SK-N-MC (cell line): ENCODE data around the gene GPX4.

Experiments
- DNase-seq: peaks from one replicate; pipeline ENCODE4 v3.0.0-alpha.2; 2011; ENCODE audit warnings: low read depth, low spot score
- H3K27ac ChIP-seq: fragments of 200-600 bp; sonication (generic); 2 replicates; pipeline ENCODE4 v1.5.1; 2016; ENCODE audit warnings: mixed run types
- H3K36me3 ChIP-seq: fragments of 200-600 bp; sonication (generic); 2 replicates; pipeline ENCODE4 v1.6.1; 2017; ENCODE audit warnings: antibody characterized with exemption, low read length, mixed read lengths; ENCODE audit not compliant: insufficient read depth
- H3K4me3 ChIP-seq: fragments of 200-600 bp; sonication (generic); 2 replicates; pipeline ENCODE4 v1.5.1; 2016
- H3K9ac ChIP-seq: fragments of 200-600 bp; sonication (generic); 2 replicates; pipeline ENCODE4 v1.8.0; 2017; ENCODE audit warnings: mixed run types, mixed read lengths; ENCODE audit not compliant: insufficient read length
- H3K9me3 ChIP-seq: fragments of 200-600 bp; sonication (generic); 2 replicates; pipeline ENCODE4 v1.6.1; 2017; ENCODE audit warnings: low read depth, mild to moderate bottlenecking, antibody characterized with exemption, low read length, moderate library complexity, mixed read lengths
- EZH2 ChIP-seq: fragments of 200-600 bp; sonication (generic); IDR thresholded peaks from one replicate; pipeline ENCODE4 v1.6.1; 2017; ENCODE audit warnings: antibody characterized with exemption
- FOXP2 ChIP-seq: optimal IDR thresholded peaks from 2 replicates; pipeline ENCODE3; 2011; ENCODE audit warnings: mild to moderate bottlenecking, moderate library complexity; ENCODE audit not compliant: insufficient read depth; ENCODE audit errors: extremely low read length, control extremely low read depth
- POLR2AphosphoS5 ChIP-seq: IDR thresholded peaks from 2 replicates; pipeline ENCODE4 v1.6.1; 2012; ENCODE audit warnings: mild to moderate bottlenecking, low read depth, low read length, borderline replicate concordance

GPX4 gene

GRCh38 chr19:1103708-1104310, at the start of gene GPX4:
Gene GPX4, plus strand, starts transcription at chr19:1103994. Its CDS starts 50 bp downstream, at chr19:1104044.
- peak within 1 kb of the TSS; percentile 69 for H3K9ac ChIP-seq
- TF ChIP-seq EZH2 (no peak), POLR2AphosphoS5 (peak; percentile 88), FOXP2 (no peak)
- peak within 1 kb of the TSS; percentile 84 for H3K4me3 ChIP-seq
- H3K36me3 ChIP-seq: peaks cover 8% of the 10 kb centered on the region; the same call in 1 of the 2 replicates
- DNase-seq: peak; percentile 91
- peak within 1 kb of the TSS; percentile 92 for H3K27ac ChIP-seq
- peaks cover 2% of the 10 kb centered on the region; the same call in 1 of the 2 replicates for H3K9me3 ChIP-seq

GRCh38 chr19:1054102-1055027, 49.4 kb upstream of the GPX4 start:
- Histone ChIP-seq H3K9ac (no peak overlapping the region), H3K27ac (no peak overlapping the region), H3K9me3 (no peaks in the 10 kb centered on the region), H3K4me3 (no peak overlapping the region), H3K36me3 (no peaks in the 10 kb centered on the region)
- no peak for DNase-seq
- TF ChIP-seq POLR2AphosphoS5: no peak
- TF ChIP-seq FOXP2: no peak
- TF ChIP-seq EZH2: no peak

- Histone ChIP-seq H3K9ac (no peak overlapping the region), H3K36me3 (no peaks in the 10 kb centered on the region), H3K27ac (no peak overlapping the region), H3K9me3 (no peaks in the 10 kb centered on the region), H3K4me3 (no peak overlapping the region)
- no peak for DNase-seq
- TF ChIP-seq POLR2AphosphoS5: no peak
- no peak for TF ChIP-seq FOXP2
- TF ChIP-seq EZH2: no peak
These were observed 48.8 kb upstream of the GPX4 start for GRCh38 chr19:1055028-1055425.

GRCh38 chr19:1055886-1056620, 47.7 kb upstream of the GPX4 start:
- H3K4me3 ChIP-seq: no peak overlapping the region
- H3K9ac ChIP-seq: no peak overlapping the region
- H3K36me3 ChIP-seq: no peaks in the 10 kb centered on the region
- no peak for DNase-seq
- TF ChIP-seq FOXP2 (no peak), EZH2 (no peak), POLR2AphosphoS5 (no peak)
- no peaks in the 10 kb centered on the region for H3K9me3 ChIP-seq
- H3K27ac ChIP-seq: no peak overlapping the region

GRCh38 chr19:1057176-1057855, 46.5 kb upstream of the GPX4 start:
- H3K36me3 ChIP-seq: no peaks in the 10 kb centered on the region
- H3K27ac ChIP-seq: no peak overlapping the region
- no peak for DNase-seq
- no peak overlapping the region for H3K4me3 ChIP-seq
- no peaks in the 10 kb centered on the region for H3K9me3 ChIP-seq
- no peak for TF ChIP-seq EZH2
- no peak for TF ChIP-seq FOXP2
- no peak for TF ChIP-seq POLR2AphosphoS5
- no peak overlapping the region for H3K9ac ChIP-seq

GRCh38 chr19:1058112-1058511, 45.7 kb upstream of the GPX4 start:
- DNase-seq: no peak
- Histone ChIP-seq H3K9me3 (no peaks in the 10 kb centered on the region), H3K36me3 (no peaks in the 10 kb centered on the region), H3K27ac (no peak overlapping the region), H3K9ac (no peak overlapping the region), H3K4me3 (no peak overlapping the region)
- TF ChIP-seq EZH2 (no peak), FOXP2 (no peak), POLR2AphosphoS5 (no peak)

- TF ChIP-seq EZH2 (no peak), POLR2AphosphoS5 (no peak), FOXP2 (no peak)
- Histone ChIP-seq H3K36me3 (no peaks in the 10 kb centered on the region), H3K9me3 (no peaks in the 10 kb centered on the region), H3K4me3 (no peak overlapping the region), H3K27ac (no peak overlapping the region), H3K9ac (no peak overlapping the region)
- DNase-seq: no peak
These were observed 43.1 kb upstream of the GPX4 start for GRCh38 chr19:1060689-1061088.

- H3K9ac ChIP-seq: no peak overlapping the region
- H3K36me3 ChIP-seq: no peaks in the 10 kb centered on the region
- H3K27ac ChIP-seq: no peak overlapping the region
- no peak for TF ChIP-seq EZH2
- TF ChIP-seq FOXP2: no peak
- no peak for TF ChIP-seq POLR2AphosphoS5
- H3K4me3 ChIP-seq: no peak overlapping the region
- no peaks in the 10 kb centered on the region for H3K9me3 ChIP-seq
- DNase-seq: no peak
These were observed 41.8 kb upstream of the GPX4 start for GRCh38 chr19:1061987-1062386.
